Activated T-cell treated with anti-CD3 and anti-CD28 coated beads, Interleukin-2, amount 50 U/mL, for 48 hours (primary cell): ENCODE data around the gene KCNC3.
"Not testable (repeated sequence)": the region's sequence is repeated elsewhere in the genome, so short reads cannot be mapped to it uniquely, and the experiment has no call there.

Source experiments
- DNase-seq, 2 experiments: peaks; one replicate each; pipeline ENCODE4 v3.0.0-alpha.2; 2020

Gene KCNC3

GRCh38 chr19:50353487-50353880, 24.3 kb upstream of the KCNC3 start:
- DNase-seq = not testable (repeated sequence)

DNA sequence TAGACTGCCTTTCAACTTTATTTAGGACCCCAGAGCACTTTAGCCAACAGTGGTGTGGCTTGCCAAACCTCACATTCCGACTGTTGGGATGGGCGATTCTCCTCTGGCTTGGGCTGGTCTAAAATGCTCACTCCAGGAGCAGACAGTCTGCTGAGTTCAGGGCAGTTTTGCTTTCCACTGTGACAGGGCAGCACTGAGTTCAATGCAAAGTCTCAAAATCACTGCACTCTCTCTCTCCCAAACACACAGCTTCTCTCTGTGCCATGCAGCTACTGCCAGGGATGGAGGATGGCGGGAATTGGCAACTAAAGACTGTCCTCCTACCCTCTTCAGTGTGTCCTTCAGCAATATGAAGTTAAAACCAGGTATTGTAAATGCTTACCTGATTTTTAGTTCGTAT, 23.1 kb upstream of the KCNC3 start:
- no peak for DNase-seq

GRCh38 chr19:50349277-50350057, 20.3 kb upstream of the KCNC3 start:
- DNase-seq = no peak

DNA sequence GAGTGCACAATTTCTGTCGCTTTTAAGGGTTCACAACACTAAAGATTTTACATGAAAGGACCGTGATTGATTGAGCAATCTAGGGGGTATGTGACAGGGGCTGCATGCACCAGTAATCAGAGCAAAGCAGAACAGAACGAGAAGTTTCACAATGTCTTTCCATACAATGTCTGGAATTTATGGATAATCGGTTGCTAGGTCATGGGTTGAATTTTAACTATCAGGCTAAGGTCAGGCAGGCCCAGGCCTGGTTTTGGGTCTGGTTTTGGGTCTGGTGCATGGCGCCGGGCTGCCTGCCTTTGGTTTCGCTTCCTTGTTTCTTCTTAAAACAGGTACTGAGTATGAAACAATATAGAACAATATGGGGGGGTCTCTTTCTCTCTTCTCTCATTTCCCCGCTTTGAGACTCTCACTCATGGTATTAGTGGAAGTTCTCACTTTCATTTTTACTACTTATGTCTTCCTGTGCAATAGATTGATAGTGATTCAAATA, 18.0 kb upstream of the KCNC3 start:
- peak; percentile 61 to 67 for DNase-seq

DNA sequence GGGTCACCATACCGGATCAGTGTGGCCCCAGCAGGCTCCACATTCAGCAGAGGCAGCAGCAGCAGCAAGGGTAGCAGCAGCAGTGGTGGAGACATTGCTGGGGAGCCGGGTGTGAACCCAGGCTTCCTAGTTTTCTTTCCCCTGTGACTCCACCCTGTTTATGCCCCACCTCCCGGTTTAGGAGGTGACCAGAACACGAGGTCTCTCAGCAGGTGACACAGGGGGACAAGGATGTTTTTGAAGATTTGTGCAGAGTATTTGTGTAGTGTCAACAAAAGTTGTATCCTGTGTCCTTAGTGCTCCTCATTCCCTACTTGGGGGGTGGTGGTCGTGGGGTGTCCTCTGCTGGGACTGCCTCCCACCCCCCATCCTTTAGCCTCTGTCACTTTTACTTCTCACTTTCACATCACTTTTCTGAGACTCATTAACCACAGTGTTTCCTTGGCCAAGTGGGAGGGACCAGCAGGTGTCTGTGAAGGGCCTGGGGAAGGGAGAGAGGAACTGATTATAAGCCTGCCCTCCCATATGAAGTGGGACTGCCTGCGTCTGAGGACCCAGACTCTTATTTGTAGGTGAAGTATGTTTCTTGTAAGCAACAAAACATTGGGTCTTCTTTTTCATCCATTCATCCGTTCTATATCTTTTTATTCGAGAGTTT, 15.6 kb upstream of the KCNC3 start:
- DNase-seq = no peak

- DNase-seq = no peak
These were observed 12.0 kb upstream of the KCNC3 start for GRCh38 chr19:50341091-50341564.

DNA sequence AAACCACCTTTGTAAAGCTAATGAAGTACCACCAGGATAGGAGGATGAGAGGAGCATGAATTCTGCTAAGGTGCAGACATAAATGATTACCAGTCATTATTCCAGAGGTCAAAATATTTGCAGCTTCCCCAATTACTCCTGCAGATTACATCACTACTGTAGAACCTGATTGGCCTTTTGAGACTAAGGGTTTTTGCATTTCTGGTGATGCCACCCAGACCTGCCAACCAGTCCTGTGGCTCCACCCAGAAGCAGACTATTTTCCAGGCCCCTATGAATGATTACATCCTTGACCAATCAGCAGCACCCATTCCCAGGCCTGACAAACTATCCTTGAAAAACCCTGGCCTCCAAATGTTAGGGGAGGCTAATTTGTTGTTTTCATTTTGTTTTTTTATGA, 11.2 kb upstream of the KCNC3 start:
- no peak for DNase-seq

DNA sequence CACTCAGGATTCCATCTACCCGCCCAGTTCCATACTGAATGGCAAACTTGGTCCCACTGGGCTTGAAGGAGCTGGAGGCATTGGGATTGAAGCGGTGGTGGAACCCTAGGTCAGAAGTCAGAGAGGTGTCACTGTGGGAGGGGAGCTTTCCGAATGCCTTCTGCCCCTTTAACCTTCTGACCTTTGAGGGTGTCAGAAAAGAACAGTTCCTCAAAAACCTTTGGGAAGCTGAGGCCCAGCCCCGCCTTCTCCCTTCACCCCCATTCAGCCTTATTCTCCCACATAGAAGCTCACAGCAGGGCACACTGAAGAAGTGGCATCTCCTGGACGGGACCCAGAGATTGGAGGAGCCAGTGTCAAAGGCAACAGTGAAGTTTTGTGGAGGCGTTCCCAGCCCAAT, 7.9 kb upstream of the KCNC3 start:
- not testable (repeated sequence) for DNase-seq

DNA sequence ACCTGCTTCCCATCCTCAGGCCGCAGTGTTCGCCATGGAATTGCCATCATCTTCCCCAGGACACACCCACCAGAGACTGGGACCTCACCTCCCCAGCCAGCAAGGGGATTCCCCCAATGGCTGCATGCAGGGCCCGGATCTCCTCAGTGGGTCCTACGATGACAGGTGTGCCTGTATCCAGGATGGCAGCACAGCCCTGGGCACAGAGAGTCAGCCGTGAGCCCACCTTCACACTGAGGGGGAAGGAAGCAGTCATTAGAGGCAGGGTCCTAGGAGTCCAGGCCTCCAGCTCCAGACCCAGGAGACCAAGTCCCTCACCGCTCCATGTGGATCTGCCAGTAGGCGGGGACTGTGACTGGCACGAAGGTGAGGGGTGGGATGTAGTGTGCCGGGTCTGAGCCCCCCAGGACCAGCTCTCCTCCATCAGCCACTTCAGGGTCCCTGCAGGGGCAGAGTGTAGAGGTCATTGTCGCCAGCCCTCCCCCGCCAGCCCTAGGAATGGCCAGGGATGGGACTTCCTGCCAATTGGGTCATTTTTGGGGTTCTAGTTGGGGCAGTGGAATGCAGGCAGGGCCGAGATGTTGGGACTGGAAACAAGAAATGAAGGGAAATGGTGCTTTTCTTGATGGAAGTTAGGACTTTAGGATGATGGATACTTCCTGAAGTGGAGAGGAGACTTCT, 5.7 kb upstream of the KCNC3 start:
- DNase-seq = no peak

DNA sequence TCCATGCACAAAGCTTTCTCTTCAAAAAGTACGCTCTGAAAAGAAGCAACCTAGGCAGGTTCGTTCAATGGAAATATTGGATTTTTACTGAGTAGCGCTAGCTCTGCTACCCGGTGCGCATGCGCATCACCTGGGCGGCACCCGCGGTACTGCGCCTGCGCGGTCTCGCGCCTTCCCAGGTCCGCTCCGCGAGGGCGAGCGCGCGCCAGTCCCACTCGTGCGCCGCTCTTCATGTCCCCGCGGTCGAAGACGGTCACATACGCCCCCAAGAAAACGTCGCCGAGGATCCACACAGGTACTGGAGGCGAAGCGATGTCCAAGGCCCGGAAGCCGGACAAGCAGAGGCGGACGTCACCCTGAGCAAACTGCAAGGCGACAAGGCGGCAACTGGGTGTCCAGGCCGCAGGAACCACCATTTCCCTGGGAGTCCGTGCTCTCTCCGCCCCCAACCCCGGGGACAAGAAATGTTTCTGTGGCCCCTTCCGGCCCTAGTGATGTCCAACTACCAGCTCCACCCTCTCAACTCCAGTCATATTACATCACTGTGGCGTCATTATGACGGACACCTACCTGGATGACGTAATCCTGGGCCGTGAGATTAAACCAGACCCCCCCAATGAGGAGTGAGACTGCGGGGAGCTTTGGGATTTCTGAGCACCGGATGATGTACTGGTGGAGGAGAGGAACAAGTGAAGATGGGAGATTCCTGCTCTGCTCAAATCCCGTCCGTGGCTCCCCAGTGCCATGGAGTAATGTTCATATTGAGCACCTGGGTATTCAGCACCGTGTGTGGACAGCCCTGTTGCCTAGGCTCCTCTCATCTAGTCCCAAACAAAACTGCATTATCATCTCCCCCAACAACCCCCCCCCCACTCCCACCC, 4.8 kb upstream of the KCNC3 start:
- peak in 1 of 2 experiments; percentile 92 for DNase-seq

- peak; percentile 96 for DNase-seq
These were observed 4.1 kb upstream of the KCNC3 start for GRCh38 chr19:50333235-50333736.

GRCh38 chr19:50332244-50333038, 3.3 kb upstream of the KCNC3 start:
- DNase-seq = no peak

DNA sequence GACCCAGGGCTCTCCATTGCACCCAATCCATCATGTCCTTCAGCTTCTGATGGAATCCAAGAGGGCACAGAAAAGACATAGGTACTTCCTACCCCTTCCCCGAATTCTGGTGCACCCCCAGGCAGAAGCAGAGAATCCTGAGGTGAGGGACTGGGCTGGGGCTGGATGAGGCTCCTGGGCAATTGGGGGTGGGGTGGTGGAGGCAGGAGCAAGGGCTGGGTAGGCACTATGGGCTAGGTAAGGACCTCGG, 2.7 kb upstream of the KCNC3 start:
- no peak for DNase-seq

DNA sequence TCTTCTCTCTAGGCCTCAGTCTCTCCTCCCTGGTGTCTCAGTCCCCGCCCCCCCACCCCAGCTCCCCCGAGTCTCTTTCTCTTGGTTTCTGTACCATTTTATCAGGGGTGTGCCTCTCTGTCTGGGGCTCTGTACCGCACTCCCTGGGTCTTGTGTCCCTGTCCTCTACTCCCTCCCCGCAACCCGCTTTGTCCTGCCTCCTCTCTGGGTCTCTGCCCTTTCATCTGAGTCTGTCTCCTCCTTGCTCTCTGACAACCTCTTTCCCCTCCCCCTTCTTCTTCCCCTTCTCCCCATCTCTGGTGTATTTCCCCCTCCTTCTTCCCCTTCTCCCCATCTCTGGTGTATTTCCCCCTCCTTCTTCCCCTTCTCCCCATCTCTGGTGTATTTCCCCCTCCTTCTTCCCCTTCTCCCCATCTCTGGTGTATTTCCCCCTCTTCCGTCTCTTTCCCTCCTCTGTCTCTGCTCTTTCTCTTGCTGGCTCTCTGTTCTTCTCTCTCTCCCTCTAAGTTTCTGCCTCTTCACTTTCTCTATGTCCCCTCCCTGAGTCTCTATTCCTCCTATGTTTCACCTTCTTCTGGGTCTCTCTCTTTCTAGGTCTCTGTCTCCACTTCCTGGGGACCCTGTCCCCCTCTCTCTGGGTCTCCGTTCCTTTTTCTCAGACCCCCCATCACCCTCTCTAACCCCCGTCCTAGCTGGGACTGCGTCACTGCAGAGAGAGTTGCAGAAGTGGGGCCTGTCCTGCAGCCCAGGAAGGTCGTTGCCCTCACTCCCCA, 2.2 kb upstream of the KCNC3 start:
- no peak for DNase-seq

GRCh38 chr19:50330365-50331078, 1.3 kb upstream of the KCNC3 start:
- DNase-seq = peak; percentile 86 to 91

GRCh38 chr19:50329926-50330294, 733 bp upstream of the KCNC3 start:
- DNase-seq = not testable (repeated sequence)

GRCh38 chr19:50328873-50329145, 368 bp downstream of the KCNC3 start:
- DNase-seq = no peak

DNA sequence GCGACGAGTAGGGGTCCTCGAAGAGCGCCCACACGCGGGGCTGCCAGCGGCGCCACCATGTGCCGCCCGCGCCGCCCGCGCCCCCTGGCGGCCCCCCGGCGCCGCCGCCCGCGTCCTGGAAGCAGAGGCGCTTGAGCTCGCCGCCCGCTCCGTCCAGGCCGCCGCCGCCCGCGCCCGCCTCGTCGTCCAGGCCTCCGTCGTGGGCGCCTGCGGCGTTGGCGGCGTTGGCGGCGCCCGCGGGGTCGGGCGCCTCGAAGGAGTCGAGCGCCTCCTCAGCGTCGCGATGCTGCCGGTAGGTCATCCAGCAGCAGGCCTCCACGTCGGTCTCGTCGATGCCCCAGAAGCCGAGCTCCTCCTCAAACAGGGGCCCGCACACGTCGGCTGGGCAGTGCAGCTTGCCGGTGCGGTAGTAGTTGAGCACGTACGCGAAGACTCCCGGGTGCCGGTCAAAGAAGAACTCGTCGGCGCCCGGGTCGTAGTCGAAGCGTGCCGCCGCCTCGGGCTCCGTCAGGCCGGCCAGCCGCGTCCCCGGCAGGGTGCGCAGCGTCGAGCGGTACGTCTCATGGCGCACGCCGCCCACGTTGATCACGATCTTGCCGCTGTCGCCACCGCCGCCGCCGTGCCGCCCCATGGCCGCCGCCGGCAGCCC, 829 bp downstream of the KCNC3 start:
- DNase-seq = peak; percentile 54 to 68

GRCh38 chr19:50327461-50328223, 1.5 kb downstream of the KCNC3 start:
- DNase-seq = no peak
